ENCODE results near the gene MOB3C.

DNA sequence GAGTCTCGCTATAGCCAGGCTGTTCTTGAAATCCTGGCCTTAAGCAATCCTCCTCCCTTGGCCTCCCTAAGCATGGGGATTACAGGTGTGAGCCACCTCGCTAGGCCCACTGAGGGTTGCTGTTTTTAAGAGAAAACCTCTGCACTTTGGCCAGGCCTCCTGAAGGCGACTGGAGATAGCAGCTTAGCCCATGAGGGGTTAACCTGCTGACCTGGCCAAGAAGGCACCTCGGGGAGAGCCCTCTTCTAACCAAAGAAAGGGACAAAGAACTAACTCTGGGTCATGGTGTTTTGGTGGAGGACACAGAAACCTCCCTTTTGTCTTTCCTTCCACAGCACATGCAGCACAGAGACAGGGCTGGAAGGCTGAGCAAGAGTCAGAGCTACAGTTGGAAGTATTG lies 47.5 kb downstream of the MOB3C start:
- no peak for TF ChIP-seq SUZ12 (IDR thresholded peaks at IDR 0.05; ENCODE audit: extremely low read depth, insufficient read depth, insufficient read length)
- TF ChIP-seq YY1 (IDR thresholded peaks at IDR 0.05; ENCODE audit: insufficient read depth, insufficient read length) = no peak
- TF ChIP-seq ZNF274 (IDR thresholded peaks at IDR 0.05; ENCODE audit: low read depth, low read length) = no peak
